ENCODE measurements around the gene PRM2.

PRM2 gene

GRCh38 chr16:11262915-11263314 is 13.4 kb downstream of the PRM2 start:
- ATAC-seq, result no peak
- no peak for TF ChIP-seq ZNF70 (CRISPR knock-in tag; IDR thresholded peaks at IDR 0.05)
- TF ChIP-seq SNAI2 (CRISPR knock-in tag; IDR thresholded peaks at IDR 0.05), result no peak
- no peak for TF ChIP-seq ZNF565 (CRISPR knock-in tag; conservative IDR thresholded peaks at IDR 0.05; ENCODE audit: low read depth)
- TF ChIP-seq ISL1 (CRISPR knock-in tag; IDR thresholded peaks at IDR 0.05), result no peak
- TF ChIP-seq ZC3H10 (CRISPR knock-in tag; IDR thresholded peaks at IDR 0.05), result no peak
- TF ChIP-seq RARB (CRISPR knock-in tag; IDR thresholded peaks at IDR 0.05), result no peak
- no peak for TF ChIP-seq CSDC2 (CRISPR knock-in tag; IDR thresholded peaks at IDR 0.05)

- no peak for ATAC-seq
- TF ChIP-seq ZNF70 (CRISPR knock-in tag; IDR thresholded peaks at IDR 0.05) (no peak), RARB (CRISPR knock-in tag; IDR thresholded peaks at IDR 0.05) (no peak), ZC3H10 (CRISPR knock-in tag; IDR thresholded peaks at IDR 0.05) (no peak), TSHZ2 (CRISPR knock-in tag; IDR thresholded peaks at IDR 0.05) (no peak), ZNF8 (CRISPR knock-in tag; IDR thresholded peaks at IDR 0.05) (no peak), ZNF565 (CRISPR knock-in tag; conservative IDR thresholded peaks at IDR 0.05; ENCODE audit: low read depth) (no peak), BACH2 (CRISPR knock-in tag; IDR thresholded peaks at IDR 0.05; ENCODE audit: borderline replicate concordance) (no peak), PATZ1 (CRISPR knock-in tag; IDR thresholded peaks at IDR 0.05; ENCODE audit: borderline replicate concordance) (no peak), TOX (CRISPR knock-in tag; IDR thresholded peaks at IDR 0.05; ENCODE audit: borderline replicate concordance) (no peak), OSR1 (CRISPR knock-in tag; IDR thresholded peaks at IDR 0.05) (no peak), PPARA (CRISPR knock-in tag; IDR thresholded peaks at IDR 0.05; ENCODE audit: borderline replicate concordance) (no peak), CSDC2 (CRISPR knock-in tag; IDR thresholded peaks at IDR 0.05) (no peak), POU6F1 (CRISPR knock-in tag; IDR thresholded peaks at IDR 0.05; ENCODE audit: borderline replicate concordance, low read depth) (no peak), ESRRG (CRISPR knock-in tag; IDR thresholded peaks at IDR 0.05) (no peak), GLIS3 (CRISPR knock-in tag; IDR thresholded peaks at IDR 0.05) (no peak)
Observed at GRCh38 chr16:11260596-11260966, 15.7 kb downstream of the PRM2 start.

- TF ChIP-seq ISL1 (CRISPR knock-in tag; IDR thresholded peaks at IDR 0.05) (no peak), POU6F1 (CRISPR knock-in tag; IDR thresholded peaks at IDR 0.05; ENCODE audit: borderline replicate concordance, low read depth) (no peak), CREB5 (CRISPR knock-in tag; IDR thresholded peaks at IDR 0.05; ENCODE audit: low read depth) (no peak), ZFP3 (CRISPR knock-in tag; IDR thresholded peaks at IDR 0.05) (no peak), ZNF8 (CRISPR knock-in tag; IDR thresholded peaks at IDR 0.05) (no peak), ZNF70 (CRISPR knock-in tag; IDR thresholded peaks at IDR 0.05) (no peak), ZFP30 (CRISPR knock-in tag; IDR thresholded peaks at IDR 0.05) (no peak), ESRRG (CRISPR knock-in tag; IDR thresholded peaks at IDR 0.05) (no peak), PPARA (CRISPR knock-in tag; IDR thresholded peaks at IDR 0.05; ENCODE audit: borderline replicate concordance) (no peak), CSRNP3 (CRISPR knock-in tag; IDR thresholded peaks at IDR 0.05) (no peak), ARNTL (CRISPR knock-in tag; IDR thresholded peaks at IDR 0.05; ENCODE audit: borderline replicate concordance, low read depth) (no peak), ZC3H10 (CRISPR knock-in tag; IDR thresholded peaks at IDR 0.05) (no peak), ZNF565 (CRISPR knock-in tag; conservative IDR thresholded peaks at IDR 0.05; ENCODE audit: low read depth) (no peak), TOX (CRISPR knock-in tag; IDR thresholded peaks at IDR 0.05; ENCODE audit: borderline replicate concordance) (no peak), OSR1 (CRISPR knock-in tag; IDR thresholded peaks at IDR 0.05) (no peak), PATZ1 (CRISPR knock-in tag; IDR thresholded peaks at IDR 0.05; ENCODE audit: borderline replicate concordance) (no peak), TCF4 (CRISPR knock-in tag; IDR thresholded peaks at IDR 0.05; ENCODE audit: borderline replicate concordance) (no peak), RARB (CRISPR knock-in tag; IDR thresholded peaks at IDR 0.05) (no peak)
- no peak for ATAC-seq
Observed at GRCh38 chr16:11259655-11260595, 16.4 kb downstream of the PRM2 start.

Measured in SK-N-SH treated with all-trans-retinoic acid at 6 μM for 48 hours (cell line).